ENCODE data around the gene KANSL1.

The KANSL1 gene

DNA sequence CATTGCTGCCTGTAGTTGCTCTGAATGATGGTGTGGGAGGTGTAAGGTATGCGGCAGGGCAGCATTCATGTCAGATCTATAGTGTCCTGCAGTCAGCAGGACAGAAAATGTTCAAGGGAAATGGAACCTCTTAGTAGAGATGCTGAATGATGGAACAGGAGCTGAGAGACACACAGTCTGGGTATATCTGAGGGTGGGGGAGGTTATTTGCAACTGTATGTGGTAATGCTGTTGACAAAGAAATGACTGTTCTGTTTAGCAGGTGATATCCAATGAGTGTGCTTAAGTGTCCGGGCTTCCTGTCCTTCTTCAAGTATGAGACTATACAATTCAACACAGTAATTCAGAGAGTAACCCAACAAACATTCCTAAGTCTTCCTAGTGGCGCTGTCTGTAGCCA, 147.6 kb downstream of the KANSL1 start:
- peaks cover 29% of the 10 kb centered on the region for H3K79me1 ChIP-seq (replicated peaks; ENCODE audit: low read length, poor library complexity, severe bottlenecking)
- no peaks in the 10 kb centered on the region for H3K9me3 ChIP-seq (ENCODE audit: control insufficient read depth, low read length)
- WGBS: 96% methylated on average over 1 of the region's 3 CpGs
- H3K27ac ChIP-seq (ENCODE audit: low read length, poor library complexity, severe bottlenecking): no peak overlapping the region
- no peak overlapping the region for H2BK5ac ChIP-seq (ENCODE audit: low read depth, low read length, poor library complexity, severe bottlenecking)
- H2AK5ac ChIP-seq (ENCODE audit: low read length, severe bottlenecking): no peak overlapping the region
- no peak overlapping the region for H3K18ac ChIP-seq (ENCODE audit: low read depth in 1 of 2, low read length in 2 of 2)
- H2AFZ ChIP-seq (ENCODE audit: low read depth, low read length): no peak overlapping the region
- H2BK12ac ChIP-seq (ENCODE audit: low read length in 2 of 2): no peak overlapping the region
- no peak overlapping the region for H3K4ac ChIP-seq (ENCODE audit: low read depth in 1 of 2, low read length in 2 of 2)
- H3K36me3 ChIP-seq (ENCODE audit: control insufficient read depth in 1 of 2, insufficient read depth in 2 of 2, low read depth in 1 of 2, low read length in 2 of 2): peaks cover 28 to 84% of the 10 kb centered on the region in 2 experiments
- no peak overlapping the region for H3K14ac ChIP-seq (ENCODE audit: low read length in 2 of 2)
- H3K4me1 ChIP-seq (ENCODE audit: control insufficient read depth, insufficient read depth, low read depth, low read length): no peaks in the 10 kb centered on the region
- no peaks in the 10 kb centered on the region for H3K27me3 ChIP-seq (ENCODE audit: control insufficient read depth in 1 of 2, insufficient read depth in 1 of 2, low read length in 2 of 2)
- no peak overlapping the region for H4K91ac ChIP-seq (ENCODE audit: low read length)
- H3K4me3 ChIP-seq (ENCODE audit: insufficient read depth in 1 of 2, low read depth in 1 of 2, low read length in 2 of 2): no peak overlapping the region
- H3K4me2 ChIP-seq (ENCODE audit: low read length, poor library complexity, severe bottlenecking): no peak overlapping the region
- H2BK15ac ChIP-seq (ENCODE audit: low read depth, poor library complexity, severe bottlenecking): no peak overlapping the region
- no peak overlapping the region for H2BK120ac ChIP-seq (ENCODE audit: low read depth, low read length)
- H4K8ac ChIP-seq (ENCODE audit: low read length): no peak overlapping the region
- H3K9ac ChIP-seq (ENCODE audit: low read length): peak overlapping the region; percentile 15
- DNase-seq: peak; percentile 28
- H3K23ac ChIP-seq (ENCODE audit: low read length in 2 of 2): no peak overlapping the region

DNA sequence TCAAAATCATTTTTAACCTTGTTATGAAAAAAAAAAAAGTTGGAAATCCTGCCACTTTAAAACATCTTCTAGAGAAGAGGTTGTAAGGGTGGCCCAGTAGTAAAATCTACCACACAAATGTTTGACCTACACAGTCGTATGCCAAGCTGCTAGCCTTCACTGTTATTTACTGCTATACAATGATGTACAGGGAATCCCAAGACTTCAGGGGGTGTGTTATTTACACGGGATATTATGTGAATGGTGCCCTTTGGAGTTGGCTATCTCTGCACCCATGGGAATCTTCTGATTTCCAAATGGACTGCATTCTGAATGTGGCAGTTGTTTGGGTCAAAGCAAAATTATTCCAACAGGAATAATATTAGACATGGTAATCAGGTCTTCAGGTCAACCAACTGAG, 148.2 kb downstream of the KANSL1 start:
- no peak overlapping the region for H3K4ac ChIP-seq (ENCODE audit: low read depth in 1 of 2, low read length in 2 of 2)
- no peak overlapping the region for H3K18ac ChIP-seq (ENCODE audit: low read depth in 1 of 2, low read length in 2 of 2)
- no peak overlapping the region for H4K91ac ChIP-seq (ENCODE audit: low read length)
- no peak overlapping the region for H2BK5ac ChIP-seq (ENCODE audit: low read depth, low read length, poor library complexity, severe bottlenecking)
- H3K9me3 ChIP-seq (ENCODE audit: control insufficient read depth, low read length): no peaks in the 10 kb centered on the region
- H2BK120ac ChIP-seq (ENCODE audit: low read depth, low read length): no peak overlapping the region
- no peak overlapping the region for H3K4me2 ChIP-seq (ENCODE audit: low read length, poor library complexity, severe bottlenecking)
- no peak overlapping the region for H3K14ac ChIP-seq (ENCODE audit: low read length in 2 of 2)
- H3K4me3 ChIP-seq (ENCODE audit: insufficient read depth in 1 of 2, low read depth in 1 of 2, low read length in 2 of 2): no peak overlapping the region
- no peak for DNase-seq
- H2BK12ac ChIP-seq (ENCODE audit: low read length in 2 of 2): no peak overlapping the region
- 65% methylated on average over 1 of the region's 2 CpGs for WGBS
- H2BK15ac ChIP-seq (ENCODE audit: low read depth, poor library complexity, severe bottlenecking): no peak overlapping the region
- H3K79me1 ChIP-seq (replicated peaks; ENCODE audit: low read length, poor library complexity, severe bottlenecking): peaks cover 27% of the 10 kb centered on the region
- no peak overlapping the region for H3K9ac ChIP-seq (ENCODE audit: low read length)
- no peaks in the 10 kb centered on the region for H3K4me1 ChIP-seq (ENCODE audit: control insufficient read depth, insufficient read depth, low read depth, low read length)
- no peak overlapping the region for H4K8ac ChIP-seq (ENCODE audit: low read length)
- no peak overlapping the region for H2AFZ ChIP-seq (ENCODE audit: low read depth, low read length)
- H3K36me3 ChIP-seq (ENCODE audit: control insufficient read depth in 1 of 2, insufficient read depth in 2 of 2, low read depth in 1 of 2, low read length in 2 of 2): peaks cover 25 to 84% of the 10 kb centered on the region in 2 experiments
- no peak overlapping the region for H3K27ac ChIP-seq (ENCODE audit: low read length, poor library complexity, severe bottlenecking)
- H3K27me3 ChIP-seq (ENCODE audit: control insufficient read depth in 1 of 2, insufficient read depth in 1 of 2, low read length in 2 of 2): no peaks in the 10 kb centered on the region
- H2AK5ac ChIP-seq (ENCODE audit: low read length, severe bottlenecking): no peak overlapping the region
- no peak overlapping the region for H3K23ac ChIP-seq (ENCODE audit: low read length in 2 of 2)

DNA sequence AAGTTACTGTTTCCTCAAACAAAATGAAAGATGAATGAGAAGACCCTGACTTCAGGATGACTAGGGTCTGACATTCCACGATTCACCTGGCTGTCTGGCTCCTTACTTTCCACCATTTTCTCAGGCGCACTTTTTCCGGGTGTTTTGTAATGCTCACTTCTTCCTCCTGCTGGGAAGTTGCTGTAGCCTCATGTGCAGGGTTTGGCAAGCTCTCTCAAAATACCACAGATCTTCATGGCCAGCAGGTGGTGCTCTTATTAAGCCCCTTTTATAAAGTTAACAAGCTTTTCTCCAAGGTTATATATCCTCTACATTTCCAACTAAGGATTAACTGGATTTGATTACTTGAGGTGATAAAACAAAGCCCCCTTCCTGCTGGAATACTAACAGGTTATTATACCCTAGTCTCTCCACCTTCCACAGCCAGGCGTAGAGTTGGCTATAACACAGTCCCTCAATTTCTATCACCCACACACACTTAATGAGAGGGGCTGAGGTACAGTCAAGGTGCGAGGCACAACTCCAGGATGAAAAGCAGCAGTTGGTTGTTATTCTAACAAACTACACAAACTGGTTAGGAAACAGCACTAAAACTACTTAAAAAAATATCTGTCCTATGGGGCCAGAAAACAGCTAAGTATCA, 148.8 kb downstream of the KANSL1 start:
- 65% methylated on average over 5 of the region's 5 CpGs for WGBS
- Histone ChIP-seq H4K91ac (ENCODE audit: low read length) (no peak overlapping the region), H3K79me1 (replicated peaks; ENCODE audit: low read length, poor library complexity, severe bottlenecking) (peaks cover 29% of the 10 kb centered on the region), H3K27me3 (ENCODE audit: control insufficient read depth in 1 of 2, insufficient read depth in 1 of 2, low read length in 2 of 2) (no peaks in the 10 kb centered on the region), H2AK5ac (ENCODE audit: low read length, severe bottlenecking) (no peak overlapping the region), H4K8ac (ENCODE audit: low read length) (no peak overlapping the region), H3K23ac (ENCODE audit: low read length in 2 of 2) (no peak overlapping the region), H3K14ac (ENCODE audit: low read length in 2 of 2) (no peak overlapping the region), H3K18ac (ENCODE audit: low read depth in 1 of 2, low read length in 2 of 2) (no peak overlapping the region), H3K4me3 (ENCODE audit: insufficient read depth in 1 of 2, low read depth in 1 of 2, low read length in 2 of 2) (no peak overlapping the region), H2BK15ac (ENCODE audit: low read depth, poor library complexity, severe bottlenecking) (no peak overlapping the region), H3K4ac (ENCODE audit: low read depth in 1 of 2, low read length in 2 of 2) (no peak overlapping the region), H2AFZ (ENCODE audit: low read depth, low read length) (no peak overlapping the region), H3K9me3 (ENCODE audit: control insufficient read depth, low read length) (no peaks in the 10 kb centered on the region), H3K4me1 (ENCODE audit: control insufficient read depth, insufficient read depth, low read depth, low read length) (no peaks in the 10 kb centered on the region), H3K9ac (ENCODE audit: low read length) (peak overlapping the region; percentile 9), H2BK12ac (ENCODE audit: low read length in 2 of 2) (no peak overlapping the region), H3K4me2 (ENCODE audit: low read length, poor library complexity, severe bottlenecking) (no peak overlapping the region), H2BK120ac (ENCODE audit: low read depth, low read length) (no peak overlapping the region), H2BK5ac (ENCODE audit: low read depth, low read length, poor library complexity, severe bottlenecking) (no peak overlapping the region), H3K36me3 (ENCODE audit: control insufficient read depth in 1 of 2, insufficient read depth in 2 of 2, low read depth in 1 of 2, low read length in 2 of 2) (peaks cover 23 to 84% of the 10 kb centered on the region in 2 experiments), H3K27ac (ENCODE audit: low read length, poor library complexity, severe bottlenecking) (no peak overlapping the region)
- peak; percentile 88 for DNase-seq

DNA sequence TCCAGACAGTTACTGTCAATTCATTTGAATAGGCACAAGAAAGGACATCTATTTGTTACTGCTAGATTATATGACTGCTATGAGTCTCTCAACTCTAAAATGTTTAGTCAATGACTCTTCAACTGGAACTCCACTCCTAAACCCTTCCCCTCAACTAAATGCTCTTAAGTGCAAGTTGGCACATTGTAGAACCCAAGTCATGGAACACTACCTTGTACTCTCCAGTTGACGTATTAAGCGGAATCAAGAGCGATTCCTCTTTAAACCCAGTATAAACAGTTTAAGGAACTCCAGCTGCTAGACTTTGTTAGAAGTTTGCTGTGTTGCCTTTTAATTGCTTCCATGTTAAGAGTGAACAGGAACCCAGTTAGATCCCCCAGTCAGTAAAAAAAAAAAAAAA, 149.6 kb downstream of the KANSL1 start:
- no peak overlapping the region for H2BK5ac ChIP-seq (ENCODE audit: low read depth, low read length, poor library complexity, severe bottlenecking)
- H2BK120ac ChIP-seq (ENCODE audit: low read depth, low read length): no peak overlapping the region
- peaks cover 28 to 84% of the 10 kb centered on the region in 2 experiments for H3K36me3 ChIP-seq (ENCODE audit: control insufficient read depth in 1 of 2, insufficient read depth in 2 of 2, low read depth in 1 of 2, low read length in 2 of 2)
- H2BK12ac ChIP-seq (ENCODE audit: low read length in 2 of 2): no peak overlapping the region
- H3K14ac ChIP-seq (ENCODE audit: low read length in 2 of 2): no peak overlapping the region
- peak overlapping the region; percentile 9 for H3K9ac ChIP-seq (ENCODE audit: low read length)
- no peak overlapping the region for H3K27ac ChIP-seq (ENCODE audit: low read length, poor library complexity, severe bottlenecking)
- H3K4me2 ChIP-seq (ENCODE audit: low read length, poor library complexity, severe bottlenecking): no peak overlapping the region
- no peak overlapping the region for H4K8ac ChIP-seq (ENCODE audit: low read length)
- no peak overlapping the region for H3K4me3 ChIP-seq (ENCODE audit: insufficient read depth in 1 of 2, low read depth in 1 of 2, low read length in 2 of 2)
- peaks cover 36% of the 10 kb centered on the region for H3K79me1 ChIP-seq (replicated peaks; ENCODE audit: low read length, poor library complexity, severe bottlenecking)
- no peak overlapping the region for H4K91ac ChIP-seq (ENCODE audit: low read length)
- no peak overlapping the region for H3K18ac ChIP-seq (ENCODE audit: low read depth in 1 of 2, low read length in 2 of 2)
- H3K27me3 ChIP-seq (ENCODE audit: control insufficient read depth in 1 of 2, insufficient read depth in 1 of 2, low read length in 2 of 2): no peaks in the 10 kb centered on the region
- H3K4ac ChIP-seq (ENCODE audit: low read depth in 1 of 2, low read length in 2 of 2): no peak overlapping the region
- no peaks in the 10 kb centered on the region for H3K4me1 ChIP-seq (ENCODE audit: control insufficient read depth, insufficient read depth, low read depth, low read length)
- H3K23ac ChIP-seq (ENCODE audit: low read length in 2 of 2): no peak overlapping the region
- no peaks in the 10 kb centered on the region for H3K9me3 ChIP-seq (ENCODE audit: control insufficient read depth, low read length)
- no peak overlapping the region for H2AFZ ChIP-seq (ENCODE audit: low read depth, low read length)
- WGBS: 100% methylated on average over 2 of the region's 3 CpGs
- no peak for DNase-seq
- H2BK15ac ChIP-seq (ENCODE audit: low read depth, poor library complexity, severe bottlenecking): no peak overlapping the region
- H2AK5ac ChIP-seq (ENCODE audit: low read length, severe bottlenecking): no peak overlapping the region

Data from mesenchymal stem cell (in vitro differentiated cells and primary cell).